H9 (cell line): ENCODE measurements around the gene STIM2. TPM values are rescaled to one million over a fixed set of nuclear protein-coding genes. Genes with fewer than 3 reads are reported as not detected.

Source experiments
- DNase-seq: peaks from one replicate; pipeline ENCODE4 v3.0.0-alpha.2; 2017
- H2AFZ ChIP-seq: one replicate; pipeline ENCODE4 v1.6.1; 2013; ENCODE audit warnings: mild to moderate bottlenecking, low read length, control low read depth, moderate library complexity
- H2AK5ac ChIP-seq: 2 replicates; pipeline ENCODE4 v1.6.1; 2013; ENCODE audit warnings: low read length, control low read depth, mixed read lengths; ENCODE audit not compliant: insufficient read length
- H2BK120ac ChIP-seq: one replicate; pipeline ENCODE4 v1.6.1; 2013; ENCODE audit warnings: low read depth, mild to moderate bottlenecking, low read length, control low read depth, inconsistent platforms; ENCODE audit not compliant: poor library complexity, severe bottlenecking
- H2BK12ac ChIP-seq: 2 replicates; pipeline ENCODE4 v1.6.1; 2013; ENCODE audit warnings: low read length, control low read depth, mixed read lengths, low read depth; ENCODE audit not compliant: insufficient read length
- H2BK15ac ChIP-seq: 2 replicates; pipeline ENCODE4 v1.6.1; 2013; ENCODE audit warnings: low read depth, low read length, control low read depth
- H2BK20ac ChIP-seq: one replicate; pipeline ENCODE4 v1.6.1; 2013; ENCODE audit warnings: low read depth, mild to moderate bottlenecking, low read length, control low read depth, inconsistent platforms; ENCODE audit not compliant: poor library complexity, severe bottlenecking
- H2BK5ac ChIP-seq: 2 replicates; pipeline ENCODE4 v1.6.1; 2013; ENCODE audit warnings: low read length, control low read depth, mixed read lengths; ENCODE audit not compliant: insufficient read length
- H3K14ac ChIP-seq: 2 replicates; pipeline ENCODE4 v1.6.1; 2013; ENCODE audit warnings: low read length, control low read depth; ENCODE audit not compliant: insufficient read depth
- H3K18ac ChIP-seq: 2 replicates; pipeline ENCODE4 v1.6.1; 2013; ENCODE audit warnings: low read depth, mild to moderate bottlenecking, mixed read lengths, low read length, control low read depth; ENCODE audit not compliant: insufficient read length
- H3K23ac ChIP-seq: 2 replicates; pipeline ENCODE4 v1.6.1; 2013; ENCODE audit warnings: low read length, control low read depth, mixed read lengths, low read depth; ENCODE audit not compliant: insufficient read length
- H3K23me2 ChIP-seq: 2 replicates; pipeline ENCODE4 v1.6.1; 2013; ENCODE audit warnings: low read depth, mild to moderate bottlenecking, mixed read lengths, low read length, control low read depth; ENCODE audit not compliant: insufficient read length, poor library complexity, severe bottlenecking
- H3K27ac ChIP-seq: 2 replicates; pipeline ENCODE4 v1.5.1; 2013; ENCODE audit warnings: low read length, control low read depth, mixed read lengths, low read depth; ENCODE audit not compliant: insufficient read length
- H3K27me3 ChIP-seq: 2 replicates; pipeline ENCODE4 v1.6.1; 2013; ENCODE audit warnings: low read length, control low read depth, inconsistent platforms; ENCODE audit not compliant: insufficient read depth
- H3K4ac ChIP-seq: 2 replicates; pipeline ENCODE4 v1.6.1; 2013; ENCODE audit warnings: low read depth, mild to moderate bottlenecking, control low read depth, inconsistent platforms, low read length, moderate library complexity
- H3K4me1 ChIP-seq: 2 replicates; pipeline ENCODE4 v1.6.1; 2013; ENCODE audit warnings: low read length, control low read depth, inconsistent platforms; ENCODE audit not compliant: insufficient read depth
- H3K4me2 ChIP-seq: 2 replicates; pipeline ENCODE4 v1.6.1; 2013; ENCODE audit warnings: low read length, control low read depth, mixed read lengths; ENCODE audit not compliant: insufficient read length, insufficient read depth
- H3K56ac ChIP-seq: 2 replicates; pipeline ENCODE4 v1.6.1; 2013; ENCODE audit warnings: low read depth, mild to moderate bottlenecking, mixed read lengths, low read length, control low read depth; ENCODE audit not compliant: insufficient read length
- H3K79me1 ChIP-seq: 2 replicates; pipeline ENCODE4 v1.6.1; 2013; ENCODE audit warnings: low read depth, mild to moderate bottlenecking, moderate library complexity, low read length, control low read depth, inconsistent platforms; ENCODE audit not compliant: insufficient read depth, poor library complexity, severe bottlenecking
- H3K79me2 ChIP-seq: 2 replicates; pipeline ENCODE4 v1.6.1; 2013; ENCODE audit warnings: low read length, control low read depth, inconsistent platforms; ENCODE audit not compliant: insufficient read depth
- H3K9ac ChIP-seq: 2 replicates; pipeline ENCODE4 v1.6.1; 2013; ENCODE audit warnings: low read length, control low read depth, mixed read lengths; ENCODE audit not compliant: insufficient read length; ENCODE audit errors: extremely low read depth
- H3K9me3 ChIP-seq: one replicate; pipeline ENCODE4 v1.6.1; 2013; ENCODE audit warnings: low read depth, low read length, inconsistent platforms; ENCODE audit not compliant: control insufficient read depth
- H3T11ph ChIP-seq: one replicate; pipeline ENCODE4 v1.6.1; 2013; ENCODE audit warnings: mild to moderate bottlenecking, low read length, control low read depth, inconsistent platforms
- H4K20me1 ChIP-seq: one replicate; pipeline ENCODE4 v1.6.1; 2013; ENCODE audit not compliant: control insufficient read depth, insufficient read length, insufficient read depth
- H4K5ac ChIP-seq: 2 replicates; pipeline ENCODE4 v1.6.1; 2013; ENCODE audit warnings: low read depth, mild to moderate bottlenecking, mixed read lengths, low read length, control low read depth; ENCODE audit not compliant: insufficient read length
- H4K8ac ChIP-seq: replicated peaks from 2 replicates; pipeline ENCODE4 v1.6.1; 2013; ENCODE audit warnings: low read length, control low read depth, mixed read lengths, low read depth; ENCODE audit not compliant: insufficient read length
- H4K91ac ChIP-seq: 2 replicates; pipeline ENCODE4 v1.6.1; 2013; ENCODE audit warnings: low read depth, mild to moderate bottlenecking, moderate library complexity, mixed read lengths, low read length, control low read depth; ENCODE audit not compliant: insufficient read length
- H3K27ac Mint-ChIP-seq, 3 experiments: 2 replicates in 2 of 3; 3 replicates in 1 of 3; pipeline ENCODE4 v1.8.0; 2020 to 2021; ENCODE audit warnings: mixed read lengths in 3 of 3, mild to moderate bottlenecking in 1 of 3, moderate library complexity in 1 of 3
- H3K27me3 Mint-ChIP-seq: 2 replicates; pipeline ENCODE4 v1.8.0; 2021; ENCODE audit warnings: low read depth, mild to moderate bottlenecking, moderate library complexity, mixed read lengths
- H3K36me3 Mint-ChIP-seq, 3 experiments: 2 replicates in 2 of 3; 3 replicates in 1 of 3; pipeline ENCODE4 v1.8.0; 2020 to 2021; ENCODE audit warnings: low read depth in 3 of 3, mixed read lengths in 3 of 3; ENCODE audit not compliant: insufficient read depth in 1 of 3
- H3K4me1 Mint-ChIP-seq, 2 experiments: 2 replicates each; pipeline ENCODE4 v1.8.0; 2020; ENCODE audit warnings: mixed read lengths in 2 of 2
- H3K4me3 Mint-ChIP-seq, 2 experiments: 2 replicates in 1 of 2; 3 replicates in 1 of 2; pipeline ENCODE4 v1.8.0; 2020 to 2021; ENCODE audit warnings: mild to moderate bottlenecking in 2 of 2, mixed read lengths in 2 of 2, moderate library complexity in 1 of 2
- H3K9me3 Mint-ChIP-seq, 2 experiments: 2 replicates in 1 of 2; 3 replicates in 1 of 2; pipeline ENCODE4 v1.8.0; 2020; ENCODE audit warnings: mild to moderate bottlenecking in 2 of 2, mixed read lengths in 2 of 2, moderate library complexity in 1 of 2
- WGBS: extraction: QIAGEN DNeasy Blood & Tissue Kit; methylation state at CpG from one replicate; pipeline ENCODE4 v1.1.7; 2013; ENCODE audit warnings: missing lambda C conversion rate, low lambda C conversion rate, mixed read lengths; ENCODE audit not compliant: insufficient read length; ENCODE audit errors: extremely low coverage; 5-methylcytosine and 5-hydroxymethylcytosine counted together
- total RNA-seq: library from RNA; stranded (reverse); gene quantifications from 2 replicates; pipeline ENCODE4 v1.2.1, GENCODE V29; 2021
- TF ChIP-seq, protein P1 (sequence below): fragments of 200-600 bp; sonication (generic); conservative IDR thresholded peaks from 3 replicates; pipeline ENCODE4 v1.8.0; 2021; ENCODE audit warnings: antibody characterized with exemption, mild to moderate bottlenecking

The STIM2 gene
- total RNA-seq, 1 experiment from 2014 or later: 26.2 TPM

DNA sequence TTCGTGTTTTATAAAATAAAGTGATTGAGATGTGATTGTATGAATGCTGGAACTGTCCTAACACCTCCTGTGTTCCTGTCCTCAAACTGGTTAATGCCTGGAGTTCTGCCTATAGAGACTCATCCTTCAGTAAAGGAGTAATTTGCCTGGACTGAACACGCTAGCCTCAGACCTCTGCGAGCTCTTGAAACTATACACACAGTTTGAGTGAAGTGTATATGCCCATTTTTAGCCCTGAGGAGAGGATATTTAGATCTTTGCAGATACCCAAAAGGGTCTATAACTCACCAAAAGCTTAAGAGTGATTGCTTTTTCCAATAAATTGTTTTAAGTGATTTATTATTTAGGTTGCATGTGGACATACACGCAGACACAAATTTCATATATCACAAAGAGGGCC, 29.9 kb upstream of the STIM2 start:
- Histone ChIP-seq H3K79me2 (0 out of 2 replicates have a peak, but pooled peaks cover 2% of the 10 kb centered on the region), H4K20me1 (no peaks in the 10 kb centered on the region), H3K18ac (no peak overlapping the region), H2BK20ac (no peak overlapping the region), H4K5ac (no peak overlapping the region), H3K79me1 (no peaks in the 10 kb centered on the region), H4K91ac (no peak overlapping the region), H2AFZ (no peak overlapping the region), H3K14ac (no peak overlapping the region), H3K4ac (no peak overlapping the region), H3K4me2 (no peak overlapping the region), H3K9me3 (no peaks in the 10 kb centered on the region), H3K4me1 (peaks cover 11% of the 10 kb centered on the region), H3K23ac (no peak overlapping the region), H3K9ac (no peak overlapping the region), H3K56ac (no peak overlapping the region), H2BK5ac (no peak overlapping the region), H2AK5ac (no peak overlapping the region), H4K8ac (no peak overlapping the region), H2BK12ac (no peak overlapping the region), H3K23me2 (no peaks in the 10 kb centered on the region), H3K27me3 (no peaks in the 10 kb centered on the region), H3K27ac (no peak overlapping the region), H2BK15ac (no peak overlapping the region), H2BK120ac (no peak overlapping the region), H3T11ph (no peak overlapping the region)
- TF ChIP-seq, protein P1, sequence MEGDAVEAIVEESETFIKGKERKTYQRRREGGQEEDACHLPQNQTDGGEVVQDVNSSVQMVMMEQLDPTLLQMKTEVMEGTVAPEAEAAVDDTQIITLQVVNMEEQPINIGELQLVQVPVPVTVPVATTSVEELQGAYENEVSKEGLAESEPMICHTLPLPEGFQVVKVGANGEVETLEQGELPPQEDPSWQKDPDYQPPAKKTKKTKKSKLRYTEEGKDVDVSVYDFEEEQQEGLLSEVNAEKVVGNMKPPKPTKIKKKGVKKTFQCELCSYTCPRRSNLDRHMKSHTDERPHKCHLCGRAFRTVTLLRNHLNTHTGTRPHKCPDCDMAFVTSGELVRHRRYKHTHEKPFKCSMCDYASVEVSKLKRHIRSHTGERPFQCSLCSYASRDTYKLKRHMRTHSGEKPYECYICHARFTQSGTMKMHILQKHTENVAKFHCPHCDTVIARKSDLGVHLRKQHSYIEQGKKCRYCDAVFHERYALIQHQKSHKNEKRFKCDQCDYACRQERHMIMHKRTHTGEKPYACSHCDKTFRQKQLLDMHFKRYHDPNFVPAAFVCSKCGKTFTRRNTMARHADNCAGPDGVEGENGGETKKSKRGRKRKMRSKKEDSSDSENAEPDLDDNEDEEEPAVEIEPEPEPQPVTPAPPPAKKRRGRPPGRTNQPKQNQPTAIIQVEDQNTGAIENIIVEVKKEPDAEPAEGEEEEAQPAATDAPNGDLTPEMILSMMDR: no peak
- H3K9me3 Mint-ChIP-seq: no peaks in the 10 kb centered on the region
- H3K27me3 Mint-ChIP-seq: no peaks in the 10 kb centered on the region
- no peak overlapping the region for H3K4me3 Mint-ChIP-seq
- peaks cover 13 to 16% of the 10 kb centered on the region in 2 experiments for H3K4me1 Mint-ChIP-seq
- no peak overlapping the region for H3K27ac Mint-ChIP-seq
- no CpG with 5 or more reads among the region's 4 CpGs for WGBS
- H3K36me3 Mint-ChIP-seq: no peaks in the 10 kb centered on the region; a peak in 1 of 7 replicates
- DNase-seq: no peak
